Keratinocyte (primary cell): ENCODE results near the gene CAND1. TPM values are rescaled to one million over a fixed set of nuclear protein-coding genes. Genes with fewer than 3 reads are reported as not detected.

Experiments
- DNase-seq: peaks from one replicate; pipeline ENCODE4 v3.0.0-alpha.2; 2011; ENCODE audit warnings: low read depth, missing footprints, low spot score
- FAIRE-seq: peaks from 2 replicates; lab custom pipeline; 2011; peaks lifted over from hg19 to GRCh38; lab: Jason Lieb, UNC
- H2AFZ ChIP-seq: 2 replicates; pipeline ENCODE4 v1.6.0; 2012; ENCODE audit warnings: low read length, control low read depth, inconsistent platforms; ENCODE audit not compliant: control insufficient read depth
- H3K27ac ChIP-seq: 2 replicates; pipeline ENCODE4 v1.5.1; 2011; ENCODE audit warnings: low read length; ENCODE audit not compliant: control insufficient read depth, insufficient read depth
- H3K27me3 ChIP-seq: 3 replicates; pipeline ENCODE4 v1.6.0; 2011; ENCODE audit warnings: low read length; ENCODE audit not compliant: control insufficient read depth, insufficient read depth; ENCODE audit errors: extremely low read depth
- H3K36me3 ChIP-seq, 2 experiments: 2 replicates in 1 of 2; 3 replicates in 1 of 2; pipeline ENCODE4 v1.5.1; 2011; ENCODE audit warnings: low read length in 2 of 2, mild to moderate bottlenecking in 1 of 2; ENCODE audit not compliant: control insufficient read depth in 2 of 2, insufficient read depth in 2 of 2; ENCODE audit errors: extremely low read depth in 1 of 2
- H3K4me1 ChIP-seq: 3 replicates; pipeline ENCODE4 v1.5.1; 2011; ENCODE audit warnings: low read length; ENCODE audit not compliant: control insufficient read depth, insufficient read depth; ENCODE audit errors: extremely low read depth
- H3K4me2 ChIP-seq: 3 replicates; pipeline ENCODE4 v1.6.0; 2011; ENCODE audit warnings: low read depth, low read length; ENCODE audit not compliant: control insufficient read depth, insufficient read depth; ENCODE audit errors: extremely low read depth
- H3K4me3 ChIP-seq, 3 experiments: fragments of 200-600 bp in 1 of 3; sonication (generic) in 1 of 3; 2 replicates in 2 of 3; 3 replicates in 1 of 3; pipeline ENCODE4 v1.5.1; 2011 to 2016; ENCODE audit warnings: low read length in 3 of 3, mild to moderate bottlenecking in 3 of 3, control low read depth in 2 of 3, inconsistent platforms in 1 of 3, low read depth in 1 of 3, mixed read lengths in 1 of 3, mixed run types in 1 of 3, moderate library complexity in 1 of 3; ENCODE audit not compliant: control insufficient read depth in 2 of 3, insufficient read depth in 2 of 3; ENCODE audit errors: extremely low read depth in 1 of 3
- H3K79me2 ChIP-seq: 2 replicates; pipeline ENCODE4 v1.6.0; 2012; ENCODE audit warnings: low read length; ENCODE audit not compliant: control insufficient read depth, insufficient read depth
- H3K9ac ChIP-seq: 3 replicates; pipeline ENCODE4 v1.6.0; 2011; ENCODE audit warnings: low read length; ENCODE audit not compliant: control insufficient read depth, insufficient read depth; ENCODE audit errors: extremely low read depth
- H3K9me1 ChIP-seq: 3 replicates; pipeline ENCODE4 v1.6.0; 2011; ENCODE audit warnings: low read length; ENCODE audit not compliant: control insufficient read depth, insufficient read depth; ENCODE audit errors: extremely low read depth
- H3K9me3 ChIP-seq: 2 replicates; pipeline ENCODE4 v1.5.1; 2012; ENCODE audit warnings: low read depth, low read length; ENCODE audit not compliant: control insufficient read depth
- H4K20me1 ChIP-seq: 3 replicates; pipeline ENCODE4 v1.6.0; 2011; ENCODE audit warnings: low read length; ENCODE audit not compliant: control insufficient read depth, insufficient read depth; ENCODE audit errors: extremely low read depth
- EZH2 ChIP-seq: IDR thresholded peaks from one replicate; pipeline ENCODE4 v1.6.1; 2012; ENCODE audit warnings: inconsistent platforms, mild to moderate bottlenecking, low read length, moderate library complexity
- dilution Hi-C: fragments of 300-500 bp; cut with MboI; formaldehyde crosslinking; loops from one replicate; pipeline ENCODE4 v1.7.0; 2020; ENCODE audit warnings: low sequenced_read_pairs; ENCODE audit not compliant: extremely low pct_ligation_motif_present
- polyA plus RNA-seq, 5 experiments: library from polyadenylated mRNA; depleted of rRNA in 3 of 5; stranded (reverse) in 3 of 5; stranded (forward) in 1 of 5; unstranded in 1 of 5; fragments of >200 nt; gene quantifications; 1 replicate in 1 of 5; 2 replicates in 3 of 5; 3 replicates in 1 of 5; pipeline versions ENCODE4 v1.2.1 to v1.2.3, GENCODE V29; 2011 to 2012; ENCODE audit warnings: missing spikeins in 2 of 5, low read depth in 1 of 5, low replicate concordance in 1 of 5
- TF ChIP-seq, protein P1 (sequence below), 3 experiments: IDR thresholded peaks in 1 of 3; conservative IDR thresholded peaks in 1 of 3; optimal IDR thresholded peaks in 1 of 3; 2 replicates in 2 of 3; 3 replicates in 1 of 3; pipeline versions ENCODE3 to v1.5.1; 2011; ENCODE audit warnings: low read length in 3 of 3, mild to moderate bottlenecking in 3 of 3, moderate library complexity in 2 of 3, control low read depth in 1 of 3, inconsistent platforms in 1 of 3; ENCODE audit not compliant: insufficient read depth in 2 of 3; ENCODE audit errors: extremely low read depth in 1 of 3

The CAND1 gene
- polyA plus RNA-seq, 1 donor (not counting 4 experiments of a cell fraction or from before 2014, with no cell fraction given), result 121 TPM

DNA sequence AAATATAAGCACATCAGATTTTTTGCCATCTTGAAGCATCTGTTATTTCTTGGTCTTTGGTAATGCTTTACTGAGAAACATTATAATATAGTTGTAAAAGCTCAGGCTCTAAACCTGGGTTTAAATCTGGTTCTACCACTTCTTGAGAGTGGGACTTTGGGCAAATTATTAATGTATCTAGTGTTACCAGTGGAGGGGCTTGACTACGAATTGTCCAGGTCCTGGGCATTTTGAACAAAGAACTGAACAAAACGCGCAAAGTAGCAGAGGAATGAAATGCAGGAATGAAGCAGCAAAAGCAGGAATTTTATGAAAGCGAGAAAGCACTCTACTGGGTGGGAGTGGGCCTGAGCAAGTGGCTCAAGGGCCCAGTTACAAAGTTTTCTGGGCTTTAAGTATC is 50.8 kb downstream of the CAND1 start:
- H3K9me3 ChIP-seq, result no peaks in the 10 kb centered on the region
- H4K20me1 ChIP-seq, result no peaks in the 10 kb centered on the region
- no peak overlapping the region for H3K4me2 ChIP-seq
- no peaks in the 10 kb centered on the region for H3K4me1 ChIP-seq
- TF ChIP-seq EZH2, result no peak
- TF ChIP-seq, protein P1, sequence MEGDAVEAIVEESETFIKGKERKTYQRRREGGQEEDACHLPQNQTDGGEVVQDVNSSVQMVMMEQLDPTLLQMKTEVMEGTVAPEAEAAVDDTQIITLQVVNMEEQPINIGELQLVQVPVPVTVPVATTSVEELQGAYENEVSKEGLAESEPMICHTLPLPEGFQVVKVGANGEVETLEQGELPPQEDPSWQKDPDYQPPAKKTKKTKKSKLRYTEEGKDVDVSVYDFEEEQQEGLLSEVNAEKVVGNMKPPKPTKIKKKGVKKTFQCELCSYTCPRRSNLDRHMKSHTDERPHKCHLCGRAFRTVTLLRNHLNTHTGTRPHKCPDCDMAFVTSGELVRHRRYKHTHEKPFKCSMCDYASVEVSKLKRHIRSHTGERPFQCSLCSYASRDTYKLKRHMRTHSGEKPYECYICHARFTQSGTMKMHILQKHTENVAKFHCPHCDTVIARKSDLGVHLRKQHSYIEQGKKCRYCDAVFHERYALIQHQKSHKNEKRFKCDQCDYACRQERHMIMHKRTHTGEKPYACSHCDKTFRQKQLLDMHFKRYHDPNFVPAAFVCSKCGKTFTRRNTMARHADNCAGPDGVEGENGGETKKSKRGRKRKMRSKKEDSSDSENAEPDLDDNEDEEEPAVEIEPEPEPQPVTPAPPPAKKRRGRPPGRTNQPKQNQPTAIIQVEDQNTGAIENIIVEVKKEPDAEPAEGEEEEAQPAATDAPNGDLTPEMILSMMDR (optimal IDR thresholded peaks at IDR 0.05 in 1 of 3, IDR thresholded peaks at IDR 0.05 in 1 of 3, conservative IDR thresholded peaks at IDR 0.05 in 1 of 3; ENCODE audit: extremely low read depth in 1 of 3, insufficient read depth in 2 of 3, low read length in 3 of 3), result no peak
- H3K4me3 ChIP-seq, result no peak overlapping the region
- no peaks in the 10 kb centered on the region for H3K9me1 ChIP-seq
- no peak overlapping the region for H3K27ac ChIP-seq
- H2AFZ ChIP-seq, result no peak overlapping the region
- no peaks in the 10 kb centered on the region for H3K79me2 ChIP-seq
- dilution Hi-C loops, result no loop called here
- H3K36me3 ChIP-seq, result peaks cover 2 to 5% of the 10 kb centered on the region in 2 experiments
- H3K27me3 ChIP-seq, result no peaks in the 10 kb centered on the region
- FAIRE-seq (no peak), DNase-seq (no peak)
- H3K9ac ChIP-seq, result no peak overlapping the region

DNA sequence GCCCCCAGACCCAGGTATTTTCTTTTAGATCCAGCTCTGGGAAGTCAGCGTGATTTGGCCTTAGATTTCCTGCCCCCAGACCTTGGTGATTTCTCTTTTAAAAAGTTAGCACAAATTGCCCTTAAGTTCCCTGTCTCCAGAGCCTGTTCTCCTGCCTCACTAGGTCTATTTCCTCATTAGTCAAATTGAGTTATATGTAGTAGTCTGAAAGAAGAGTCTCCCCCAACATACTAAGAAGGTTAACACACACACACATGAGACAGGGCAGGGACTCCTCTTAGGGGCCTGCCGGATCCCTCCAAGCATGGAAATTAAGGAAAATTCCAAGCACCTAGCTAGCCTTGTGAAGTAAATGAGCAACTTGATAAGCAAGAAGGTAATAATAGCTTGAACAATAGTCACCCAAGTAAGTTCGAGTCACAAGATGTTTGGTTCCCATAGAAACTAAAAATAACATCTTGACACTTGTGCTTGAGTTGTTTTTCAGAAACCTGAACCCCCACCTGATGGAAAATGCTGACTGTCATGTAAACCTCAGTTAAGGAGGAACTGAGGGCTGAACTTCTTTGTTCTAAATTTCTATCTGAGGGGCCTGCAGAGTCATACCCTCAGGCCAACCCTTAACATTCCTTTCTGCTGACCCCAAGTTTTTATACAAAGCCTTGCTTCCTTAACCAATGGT is 51.6 kb downstream of the CAND1 start:
- Histone ChIP-seq H4K20me1 (no peaks in the 10 kb centered on the region), H3K9me3 (no peaks in the 10 kb centered on the region), H3K36me3 (peaks cover 2 to 5% of the 10 kb centered on the region in 2 experiments), H3K9ac (no peak overlapping the region), H3K4me3 (no peak overlapping the region), H3K27me3 (no peaks in the 10 kb centered on the region), H3K4me2 (no peak overlapping the region), H3K4me1 (no peaks in the 10 kb centered on the region), H3K9me1 (no peaks in the 10 kb centered on the region), H2AFZ (no peak overlapping the region), H3K79me2 (no peaks in the 10 kb centered on the region), H3K27ac (no peak overlapping the region)
- DNase-seq (no peak), FAIRE-seq (no peak)
- TF ChIP-seq EZH2, result no peak
- TF ChIP-seq, protein P1 (optimal IDR thresholded peaks at IDR 0.05 in 1 of 3, IDR thresholded peaks at IDR 0.05 in 1 of 3, conservative IDR thresholded peaks at IDR 0.05 in 1 of 3; ENCODE audit: extremely low read depth in 1 of 3, insufficient read depth in 2 of 3, low read length in 3 of 3), result no peak
- dilution Hi-C loops, result no loop called here
